ENCODE measurements around the gene CST9L.

The CST9L gene

DNA sequence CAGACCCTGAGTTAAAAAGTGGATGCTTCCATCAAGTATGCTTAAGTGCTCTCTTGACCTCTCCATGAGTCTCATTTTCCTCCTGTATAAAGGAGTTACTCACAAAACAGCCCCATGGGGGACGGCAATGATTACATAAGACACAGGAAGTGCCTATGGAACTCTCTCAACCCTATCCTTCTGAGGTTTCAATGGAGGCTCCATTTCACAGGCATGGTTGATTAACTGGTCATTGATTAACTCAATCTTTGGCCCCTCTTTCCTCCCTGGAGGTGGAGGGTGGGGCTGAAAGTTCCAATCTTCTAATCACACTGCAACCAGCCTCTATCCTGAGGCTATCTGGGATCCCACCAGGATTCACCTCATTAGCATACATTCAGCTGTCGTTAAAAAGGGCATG, 48.1 kb downstream of the CST9L start:
- TF ChIP-seq, protein P1, sequence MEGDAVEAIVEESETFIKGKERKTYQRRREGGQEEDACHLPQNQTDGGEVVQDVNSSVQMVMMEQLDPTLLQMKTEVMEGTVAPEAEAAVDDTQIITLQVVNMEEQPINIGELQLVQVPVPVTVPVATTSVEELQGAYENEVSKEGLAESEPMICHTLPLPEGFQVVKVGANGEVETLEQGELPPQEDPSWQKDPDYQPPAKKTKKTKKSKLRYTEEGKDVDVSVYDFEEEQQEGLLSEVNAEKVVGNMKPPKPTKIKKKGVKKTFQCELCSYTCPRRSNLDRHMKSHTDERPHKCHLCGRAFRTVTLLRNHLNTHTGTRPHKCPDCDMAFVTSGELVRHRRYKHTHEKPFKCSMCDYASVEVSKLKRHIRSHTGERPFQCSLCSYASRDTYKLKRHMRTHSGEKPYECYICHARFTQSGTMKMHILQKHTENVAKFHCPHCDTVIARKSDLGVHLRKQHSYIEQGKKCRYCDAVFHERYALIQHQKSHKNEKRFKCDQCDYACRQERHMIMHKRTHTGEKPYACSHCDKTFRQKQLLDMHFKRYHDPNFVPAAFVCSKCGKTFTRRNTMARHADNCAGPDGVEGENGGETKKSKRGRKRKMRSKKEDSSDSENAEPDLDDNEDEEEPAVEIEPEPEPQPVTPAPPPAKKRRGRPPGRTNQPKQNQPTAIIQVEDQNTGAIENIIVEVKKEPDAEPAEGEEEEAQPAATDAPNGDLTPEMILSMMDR (IDR thresholded peaks at IDR 0.05; ENCODE audit: control extremely low read depth, extremely low read depth, low read depth, missing control alignments) = no peak
- no peak for DNase-seq (ENCODE audit: extremely low spot score)
- POLR2A ChIA-PET = no interaction called here
- CTCF ChIA-PET = no interaction called here

DNA sequence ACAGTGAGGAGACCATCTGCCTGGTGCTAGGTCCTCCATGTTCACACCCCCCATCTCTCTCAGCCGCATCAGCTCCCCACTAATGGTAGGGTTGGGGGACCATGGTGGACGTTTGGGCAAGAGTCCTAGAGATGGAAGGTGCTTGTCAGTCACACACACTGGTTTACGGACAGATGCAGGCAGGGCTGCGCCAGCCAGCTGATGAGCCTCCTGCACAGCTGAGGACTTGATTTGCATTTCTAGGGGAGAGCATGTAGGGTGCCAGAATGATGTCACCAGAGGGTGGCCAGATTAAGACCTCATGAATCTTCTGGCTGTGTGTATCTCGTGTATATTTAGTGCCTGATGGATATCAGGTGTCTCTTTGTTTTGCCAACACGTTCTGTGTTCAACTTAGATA, 48.7 kb downstream of the CST9L start:
- ChIA-PET POLR2A (no interaction called here), CTCF (no interaction called here)
- DNase-seq (ENCODE audit: extremely low spot score) = no peak
- TF ChIP-seq, protein P1 (IDR thresholded peaks at IDR 0.05; ENCODE audit: control extremely low read depth, extremely low read depth, low read depth, missing control alignments) = no peak

DNA sequence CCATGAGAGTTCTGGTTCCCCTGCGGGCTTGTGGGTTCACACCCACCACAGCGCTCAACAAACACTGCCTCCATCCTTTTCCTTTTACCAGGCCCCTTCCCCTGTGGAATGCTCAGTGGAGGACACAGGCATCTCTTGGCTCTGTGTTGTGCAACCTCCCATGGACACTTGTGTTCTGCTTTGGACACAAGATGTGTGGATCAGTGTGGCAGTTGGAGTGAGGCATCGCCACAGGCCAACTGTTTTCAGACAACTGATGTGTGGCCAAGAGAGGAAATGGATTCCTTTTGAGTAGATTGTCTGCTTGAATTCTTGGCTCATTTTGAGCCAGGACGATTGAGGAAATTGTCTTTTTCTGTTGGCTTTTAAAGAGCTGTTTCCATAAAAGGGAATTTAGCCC, 50.6 kb downstream of the CST9L start:
- TF ChIP-seq, protein P1 (IDR thresholded peaks at IDR 0.05; ENCODE audit: control extremely low read depth, extremely low read depth, low read depth, missing control alignments) = no peak
- no peak for DNase-seq (ENCODE audit: extremely low spot score)
- ChIA-PET POLR2A (no interaction called here), CTCF (no interaction called here)

DNA sequence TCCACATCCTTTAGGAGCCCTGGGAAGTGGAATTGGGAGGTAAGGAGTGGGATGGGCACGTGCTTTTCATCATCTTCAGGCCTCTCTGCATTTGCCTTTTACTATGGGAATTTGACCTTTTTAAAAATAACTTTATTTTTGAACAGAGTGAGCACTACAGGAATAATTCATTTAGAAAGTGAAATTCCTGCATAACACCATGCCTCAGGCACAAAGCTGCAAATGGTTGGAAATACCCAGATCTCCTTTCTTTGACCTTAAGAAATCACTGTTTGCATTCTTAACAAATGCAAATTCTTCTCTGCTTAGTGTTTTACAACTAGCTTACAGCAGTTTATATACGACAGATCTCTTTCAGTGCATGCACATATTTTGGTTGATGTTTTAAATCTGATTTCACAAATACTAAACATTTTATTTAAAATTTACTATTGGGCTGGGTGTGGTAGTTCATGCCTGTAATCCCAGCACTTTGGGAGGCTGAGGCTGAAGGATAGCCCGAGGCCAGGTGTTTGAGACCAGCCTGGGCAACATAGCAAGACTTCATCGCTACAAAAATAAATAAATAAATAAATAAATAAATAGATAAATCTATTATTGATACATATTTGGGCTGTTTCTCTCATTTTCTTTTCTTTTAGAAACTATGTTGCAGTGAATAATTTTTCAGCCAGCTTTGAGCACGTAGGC, 52.9 kb downstream of the CST9L start:
- TF ChIP-seq, protein P1 (IDR thresholded peaks at IDR 0.05; ENCODE audit: control extremely low read depth, extremely low read depth, low read depth, missing control alignments) = no peak
- no peak for DNase-seq (ENCODE audit: extremely low spot score)
- POLR2A ChIA-PET = no interaction called here
- CTCF ChIA-PET = no interaction called here

DNA sequence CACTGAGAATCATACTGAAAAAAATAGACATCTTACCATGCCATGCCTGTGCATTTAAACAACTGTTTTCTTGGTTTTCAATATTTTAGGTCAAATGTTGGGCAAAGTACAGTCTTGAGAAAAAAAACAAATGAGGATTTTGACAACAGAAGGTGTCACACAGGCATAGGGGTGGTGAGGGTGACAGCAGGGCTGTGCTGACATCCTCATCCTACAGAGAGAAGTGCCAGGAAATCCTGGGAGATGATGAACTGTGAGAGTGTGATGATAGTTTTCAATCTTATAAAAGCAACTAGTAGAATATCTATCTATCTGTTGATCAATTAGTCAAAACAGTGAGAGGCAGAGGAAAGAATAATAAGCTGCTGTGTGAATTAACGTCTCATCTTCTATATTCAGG, 53.4 kb downstream of the CST9L start:
- DNase-seq (ENCODE audit: extremely low spot score) = no peak
- CTCF ChIA-PET = interaction anchor here (1.7 kb wide), 1 partner anchor 74 kb away, joined by 4 read pairs; no protein-coding TSS in a partner anchor
- POLR2A ChIA-PET = no interaction called here
- TF ChIP-seq, protein P1 (IDR thresholded peaks at IDR 0.05; ENCODE audit: control extremely low read depth, extremely low read depth, low read depth, missing control alignments) = no peak
